ENCODE measurements around the gene OGG1. TPM values are rescaled to one million over a fixed set of nuclear protein-coding genes. Genes with fewer than 3 reads are reported as not detected.
A peak's percentile ranks its signal among the peaks of the same experiment; 100 is the strongest.

Gene OGG1
- total and polyA plus RNA-seq, 10 of the 15 experiments (the other 5 are each of a cell fraction or from before 2014, with no cell fraction given), result 4.8 to 38.8 (median 27.2) TPM

- no peak for ATAC-seq
- in situ Hi-C loops (cut with MboI), result no loop called here
- Histone ChIP-seq H4K20me1 (ENCODE audit: control insufficient read depth, insufficient read depth) (no peaks in the 10 kb centered on the region), H3K4me3 (no peak overlapping the region), H3K4me1 (ENCODE audit: control insufficient read depth, insufficient read depth, low read length) (peaks cover 8% of the 10 kb centered on the region), H2AFZ (ENCODE audit: control insufficient read depth, low read depth, low read length) (no peak overlapping the region), H3K9ac (ENCODE audit: control insufficient read depth, insufficient read depth, low read length) (no peak overlapping the region), H3K27me3 (replicated peaks in 1 of 2; ENCODE audit: control insufficient read depth in 2 of 2, insufficient read depth in 2 of 2, low read length in 1 of 2) (no peaks in the 10 kb centered on the region), H3K27ac (ENCODE audit: control insufficient read depth, insufficient read depth) (no peak overlapping the region), H3K79me2 (ENCODE audit: control insufficient read depth, insufficient read depth, low read length) (peaks cover 9% of the 10 kb centered on the region), H3K4me2 (ENCODE audit: control insufficient read depth, insufficient read depth) (no peak overlapping the region), H3K36me3 (ENCODE audit: control insufficient read depth in 2 of 2, insufficient read depth in 2 of 2, low read length in 1 of 2) (peaks cover 8 to 16% of the 10 kb centered on the region in 2 experiments; a peak in 3 of 4 replicates), H3K9me3 (replicated peaks; ENCODE audit: control insufficient read depth, insufficient read depth, low read length) (no peaks in the 10 kb centered on the region)
- BruUV-seq (replicated peaks), result no TSS peak
- DNase-seq (ENCODE audit: low read depth, low spot score), result no peak
- ChIA-PET RAD21 (ENCODE audit: unreplicated experiment) (no interaction called here), POLR2A (no interaction called here), CTCF (interaction anchor here (0.5 to 1.4 kb wide), 5 partner anchors 9 to 146 kb away, joined by 3 to 7 read pairs (median 4); partner anchors contain the start of gene CRELD1), SMC1A (ENCODE audit: uncharacterized antibody, unreplicated experiment) (interaction anchor here (0.7 kb wide), 1 partner anchor 145 kb away, joined by 3 read pairs; no protein-coding TSS in a partner anchor)
- no peak for TF ChIP-seq ZNF217 (IDR thresholded peaks at IDR 0.05)
- no peak for TF ChIP-seq RB1 (IDR thresholded peaks at IDR 0.05; ENCODE audit: borderline replicate concordance)
- TF ChIP-seq SPI1 (IDR thresholded peaks at IDR 0.05; ENCODE audit: borderline replicate concordance, insufficient read depth, low read depth, low read length), result peak; percentile 28; the same call in 1 of the 2 replicates
- WGBS (ENCODE audit: insufficient coverage, insufficient replicate concordance, low lambda C conversion rate, missing lambda C conversion rate), result 97% methylated on average over 7 of the region's 7 CpGs
- intact Hi-C loops (cut with micrococcal nuclease; ENCODE audit: unreplicated experiment), result no loop called here
- FAIRE-seq, result no peak
Measured at GRCh38 chr3:9786209-9786739, 36.5 kb downstream of the OGG1 start.

GRCh38 chr3:9786825-9787669 is 37.3 kb downstream of the OGG1 start:
- in situ Hi-C loops (cut with MboI), result no loop called here
- ATAC-seq (peak; percentile 41; the same call in 1 of the 3 replicates), FAIRE-seq (no peak), DNase-seq (ENCODE audit: low read depth, low spot score) (no peak)
- Histone ChIP-seq H3K27me3 (replicated peaks in 1 of 2; ENCODE audit: control insufficient read depth in 2 of 2, insufficient read depth in 2 of 2, low read length in 1 of 2) (no peaks in the 10 kb centered on the region), H3K4me1 (ENCODE audit: control insufficient read depth, insufficient read depth, low read length) (peaks cover 7% of the 10 kb centered on the region), H3K9me3 (replicated peaks; ENCODE audit: control insufficient read depth, insufficient read depth, low read length) (no peaks in the 10 kb centered on the region), H4K20me1 (ENCODE audit: control insufficient read depth, insufficient read depth) (no peaks in the 10 kb centered on the region), H3K9ac (ENCODE audit: control insufficient read depth, insufficient read depth, low read length) (no peak overlapping the region), H3K36me3 (ENCODE audit: control insufficient read depth in 2 of 2, insufficient read depth in 2 of 2, low read length in 1 of 2) (peaks cover 8 to 16% of the 10 kb centered on the region in 2 experiments; a peak in 3 of 4 replicates), H3K4me3 (no peak overlapping the region), H3K4me2 (ENCODE audit: control insufficient read depth, insufficient read depth) (no peak overlapping the region), H2AFZ (ENCODE audit: control insufficient read depth, low read depth, low read length) (no peak overlapping the region), H3K79me2 (ENCODE audit: control insufficient read depth, insufficient read depth, low read length) (peaks cover 17% of the 10 kb centered on the region), H3K27ac (ENCODE audit: control insufficient read depth, insufficient read depth) (no peak overlapping the region)
- intact Hi-C loops (cut with micrococcal nuclease; ENCODE audit: unreplicated experiment), result no loop called here
- no peak for TF ChIP-seq KLF5 (IDR thresholded peaks at IDR 0.05; ENCODE audit: partially characterized antibody)
- peak; percentile 9 to 65 (median 58) for TF ChIP-seq CTCF (IDR thresholded peaks at IDR 0.05 in 2 of 3, conservative IDR thresholded peaks at IDR 0.05 in 1 of 3; ENCODE audit: control insufficient read depth in 2 of 3, extremely low read depth in 1 of 3, insufficient read depth in 1 of 3, low read depth in 3 of 3, low read length in 3 of 3)
- peak; percentile 65 for TF ChIP-seq YY1 (IDR thresholded peaks at IDR 0.05; ENCODE audit: low read depth, low read length)
- BruUV-seq (replicated peaks), result no TSS peak
- 89% methylated on average over 13 of the region's 13 CpGs for WGBS (ENCODE audit: insufficient coverage, insufficient replicate concordance, low lambda C conversion rate, missing lambda C conversion rate)
- ChIA-PET CTCF (interaction anchor here (0.5 to 1.4 kb wide), 6 partner anchors 9 to 146 kb away, joined by 3 to 7 read pairs (median 4); partner anchors contain the start of gene CRELD1), RAD21 (ENCODE audit: unreplicated experiment) (no interaction called here), SMC1A (ENCODE audit: uncharacterized antibody, unreplicated experiment) (interaction anchor here (0.7 kb wide), 1 partner anchor 144 kb away, joined by 3 read pairs; no protein-coding TSS in a partner anchor), POLR2A (interaction anchor here (1.5 kb wide), 1 partner anchor 87 kb away, joined by 3 read pairs; no protein-coding TSS in a partner anchor)

Data from GM12878 (cell line).